ENCODE measurements around the gene PXDN.

The PXDN gene

GRCh38 chr2:1652034-1652790 is 92.1 kb downstream of the PXDN start:
- TF ChIP-seq CTCF (IDR thresholded peaks at IDR 0.05), result no peak
- Histone ChIP-seq H3K9me3 (no peaks in the 10 kb centered on the region), H3K27me3 (no peaks in the 10 kb centered on the region), H3K4me1 (ENCODE audit: control insufficient read depth in 1 of 2, insufficient read depth in 1 of 2, low read depth in 1 of 2, low read length in 1 of 2) (no peaks in the 10 kb centered on the region), H3K27ac (no peak overlapping the region), H3K4me3 (ENCODE audit: low read depth in 1 of 2, low read length in 1 of 2) (no peak overlapping the region), H3K36me3 (no peaks in the 10 kb centered on the region)

DNA sequence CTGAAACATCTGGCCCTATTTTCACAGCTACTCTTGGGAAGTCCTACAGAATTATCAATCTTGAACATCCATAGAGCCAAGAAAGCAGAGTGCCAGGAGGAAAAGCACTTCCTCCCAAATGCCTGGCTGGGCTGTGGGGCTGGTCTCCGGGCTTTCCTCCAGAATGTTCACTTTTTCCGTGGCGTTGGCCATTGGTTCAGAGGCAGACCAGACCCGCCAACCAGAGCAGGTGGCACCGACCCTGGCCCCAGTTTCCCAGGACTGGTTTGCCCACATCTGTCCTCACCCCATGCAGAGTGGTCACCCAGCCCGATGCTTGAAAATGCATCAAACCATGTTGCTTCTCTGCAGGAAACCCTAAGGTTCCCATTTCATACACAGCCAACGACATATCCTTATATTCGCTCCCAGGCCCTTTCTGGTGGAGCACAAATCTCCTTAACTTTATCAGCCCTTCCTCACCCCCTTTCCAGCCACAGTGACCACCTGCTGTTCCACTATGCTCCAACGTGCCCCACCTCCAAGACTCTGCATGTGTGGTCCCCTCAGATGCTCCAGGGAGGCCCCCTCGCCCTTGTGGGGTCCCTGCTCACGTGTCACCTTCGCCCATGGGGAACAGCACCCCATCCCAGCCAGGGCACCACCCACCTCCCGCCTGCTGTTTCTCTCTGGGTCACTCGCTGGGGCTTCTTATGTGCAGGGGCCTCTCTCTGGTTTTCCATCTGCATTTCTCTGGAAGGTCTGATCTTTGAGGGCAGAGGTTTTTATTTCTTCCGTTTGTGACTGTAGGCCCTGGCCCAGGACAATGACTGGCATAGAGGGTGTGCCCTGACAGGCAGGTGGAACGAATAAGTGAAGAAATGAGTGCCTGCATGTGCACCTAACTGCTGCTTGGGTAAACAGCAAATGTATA is 92.9 kb downstream of the PXDN start:
- no peak overlapping the region for H3K4me3 ChIP-seq (ENCODE audit: low read depth in 1 of 2, low read length in 1 of 2)
- no peaks in the 10 kb centered on the region for H3K27me3 ChIP-seq
- no peak overlapping the region for H3K27ac ChIP-seq
- H3K9me3 ChIP-seq, result no peaks in the 10 kb centered on the region
- no peaks in the 10 kb centered on the region for H3K36me3 ChIP-seq
- no peak for TF ChIP-seq CTCF (IDR thresholded peaks at IDR 0.05)
- no peaks in the 10 kb centered on the region for H3K4me1 ChIP-seq (ENCODE audit: control insufficient read depth in 1 of 2, insufficient read depth in 1 of 2, low read depth in 1 of 2, low read length in 1 of 2)

- Histone ChIP-seq H3K36me3 (no peaks in the 10 kb centered on the region), H3K9me3 (no peaks in the 10 kb centered on the region), H3K27ac (no peak overlapping the region), H3K4me3 (ENCODE audit: low read depth in 1 of 2, low read length in 1 of 2) (no peak overlapping the region), H3K27me3 (no peaks in the 10 kb centered on the region), H3K4me1 (ENCODE audit: control insufficient read depth in 1 of 2, insufficient read depth in 1 of 2, low read depth in 1 of 2, low read length in 1 of 2) (no peaks in the 10 kb centered on the region)
- no peak for TF ChIP-seq CTCF (IDR thresholded peaks at IDR 0.05)
Measured at GRCh38 chr2:1650085-1650872, 94.0 kb downstream of the PXDN start.

DNA sequence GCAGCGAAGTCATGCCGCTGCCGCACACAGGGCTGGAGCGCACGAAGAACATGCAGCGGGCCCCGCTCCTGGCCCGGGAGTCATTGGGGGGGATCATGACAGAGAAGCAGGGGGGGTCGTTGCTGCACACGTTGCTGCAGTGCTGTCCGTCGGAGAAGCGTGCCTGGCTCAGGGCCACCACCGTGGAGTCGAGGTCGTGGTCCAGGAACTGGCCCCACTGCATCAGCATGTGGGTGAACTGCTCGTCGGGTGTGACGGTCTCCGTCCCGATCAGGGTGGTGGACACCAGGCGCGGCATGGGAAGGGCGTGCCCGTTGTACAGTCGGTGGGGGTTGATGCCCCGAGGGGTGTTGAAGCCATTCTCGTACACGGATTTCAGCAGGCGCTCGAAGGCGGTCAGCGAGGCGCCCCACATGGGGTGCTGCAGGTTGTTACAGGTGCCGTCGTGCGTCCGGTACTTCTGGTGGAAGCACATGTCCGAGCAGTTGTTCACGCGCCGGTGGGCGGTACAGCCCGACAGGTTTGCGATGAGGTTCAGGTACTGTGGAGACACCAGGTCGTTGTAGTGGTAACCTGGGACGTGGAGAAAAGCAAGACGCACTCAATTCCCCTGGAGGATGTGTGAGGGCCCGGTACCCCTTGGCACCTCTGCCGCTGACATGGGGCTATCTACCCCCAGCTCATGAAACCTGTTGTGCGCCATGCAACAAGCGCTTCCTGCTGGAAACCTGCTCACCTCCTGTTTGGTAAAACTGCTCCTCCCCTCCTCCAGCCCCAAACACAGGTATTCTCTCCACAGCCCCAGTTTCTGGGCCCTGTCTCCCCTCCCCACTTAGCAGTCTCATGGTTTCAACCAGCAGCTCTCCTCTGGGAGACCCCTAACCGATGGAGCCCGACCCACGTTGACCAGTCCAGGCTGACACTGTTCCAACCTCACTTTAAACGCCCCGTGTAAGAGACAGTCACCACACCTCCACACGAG is 94.9 kb downstream of the PXDN start:
- TF ChIP-seq CTCF (IDR thresholded peaks at IDR 0.05), result no peak
- H3K4me1 ChIP-seq (ENCODE audit: control insufficient read depth in 1 of 2, insufficient read depth in 1 of 2, low read depth in 1 of 2, low read length in 1 of 2), result no peaks in the 10 kb centered on the region
- no peaks in the 10 kb centered on the region for H3K9me3 ChIP-seq
- no peak overlapping the region for H3K4me3 ChIP-seq (ENCODE audit: low read depth in 1 of 2, low read length in 1 of 2)
- H3K27me3 ChIP-seq, result no peaks in the 10 kb centered on the region
- H3K36me3 ChIP-seq, result no peaks in the 10 kb centered on the region
- H3K27ac ChIP-seq, result no peak overlapping the region

Data from neutrophil (primary cell).